T-helper 1 cell treated with Interleukin-12 subunit alpha and Interleukin-12 subunit beta and Interleukin-4 antibody, amounts not matched to agents 30 μg/mL and 1 μg/mL, for 36 hours (primary cell): ENCODE data around the gene FBXL19.
"Not testable (repeated sequence)": the region's sequence is repeated elsewhere in the genome, so short reads cannot be mapped to it uniquely, and the experiment has no call there.

Experiments used
- H3K27ac Mint-ChIP-seq: one replicate; pipeline ENCODE4 v1.8.0; 2021; ENCODE audit warnings: mild to moderate bottlenecking, mixed read lengths
- H3K27me3 Mint-ChIP-seq: one replicate; pipeline ENCODE4 v1.8.0; 2021; ENCODE audit warnings: low read depth, mixed read lengths
- H3K36me3 Mint-ChIP-seq: one replicate; pipeline ENCODE4 v1.8.0; 2021; ENCODE audit warnings: low read depth, mixed read lengths
- H3K4me1 Mint-ChIP-seq: one replicate; pipeline ENCODE4 v1.8.0; 2021; ENCODE audit warnings: low read depth, mixed read lengths
- H3K4me3 Mint-ChIP-seq: one replicate; pipeline ENCODE4 v1.8.0; 2021; ENCODE audit warnings: mild to moderate bottlenecking, moderate library complexity, mixed read lengths
- H3K9me3 Mint-ChIP-seq: one replicate; pipeline ENCODE4 v1.8.0; 2021; ENCODE audit warnings: mixed read lengths

The FBXL19 gene

DNA sequence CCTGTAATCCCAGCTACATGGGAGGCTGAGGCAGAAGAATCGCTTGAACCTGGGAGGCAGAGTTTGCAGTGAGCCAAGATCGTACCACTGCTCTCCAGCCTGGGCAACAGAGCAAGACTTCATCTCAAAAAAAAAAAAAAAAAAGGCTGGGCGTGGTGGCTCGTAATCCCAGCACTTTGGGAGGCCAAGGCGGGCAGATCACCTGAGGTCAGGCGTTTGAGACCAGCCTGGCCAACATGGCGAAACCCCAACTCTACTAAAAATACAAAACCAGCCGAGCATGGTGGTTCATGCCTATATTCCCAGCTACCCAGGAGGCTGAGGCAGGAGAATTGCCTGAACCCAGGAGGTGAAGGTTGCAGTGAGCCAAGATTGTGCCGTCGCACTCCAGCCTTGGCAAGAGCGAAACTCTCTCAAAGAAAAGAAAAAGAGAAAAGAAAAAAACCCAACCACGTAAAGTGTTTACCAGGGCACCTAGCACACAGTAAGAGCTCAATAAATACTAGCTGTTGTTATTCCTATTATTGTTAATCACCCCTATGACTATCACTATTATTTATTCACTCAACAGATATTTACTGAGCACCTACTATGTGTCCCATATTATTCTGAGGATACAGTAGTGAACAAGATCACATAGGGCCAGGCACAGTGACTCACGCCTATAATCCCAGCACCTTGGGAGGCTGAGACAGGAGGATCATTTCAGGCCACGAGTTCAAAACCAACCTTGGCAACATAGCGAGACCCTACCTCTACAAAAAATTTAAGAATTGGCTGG, 32.1 kb upstream of the FBXL19 start:
- not testable (repeated sequence) for H3K9me3 Mint-ChIP-seq, H3K27ac Mint-ChIP-seq, H3K27me3 Mint-ChIP-seq, H3K4me3 Mint-ChIP-seq
- peaks cover 34% of the 10 kb centered on the region for H3K4me1 Mint-ChIP-seq
- H3K36me3 Mint-ChIP-seq = peaks cover 16% of the 10 kb centered on the region

DNA sequence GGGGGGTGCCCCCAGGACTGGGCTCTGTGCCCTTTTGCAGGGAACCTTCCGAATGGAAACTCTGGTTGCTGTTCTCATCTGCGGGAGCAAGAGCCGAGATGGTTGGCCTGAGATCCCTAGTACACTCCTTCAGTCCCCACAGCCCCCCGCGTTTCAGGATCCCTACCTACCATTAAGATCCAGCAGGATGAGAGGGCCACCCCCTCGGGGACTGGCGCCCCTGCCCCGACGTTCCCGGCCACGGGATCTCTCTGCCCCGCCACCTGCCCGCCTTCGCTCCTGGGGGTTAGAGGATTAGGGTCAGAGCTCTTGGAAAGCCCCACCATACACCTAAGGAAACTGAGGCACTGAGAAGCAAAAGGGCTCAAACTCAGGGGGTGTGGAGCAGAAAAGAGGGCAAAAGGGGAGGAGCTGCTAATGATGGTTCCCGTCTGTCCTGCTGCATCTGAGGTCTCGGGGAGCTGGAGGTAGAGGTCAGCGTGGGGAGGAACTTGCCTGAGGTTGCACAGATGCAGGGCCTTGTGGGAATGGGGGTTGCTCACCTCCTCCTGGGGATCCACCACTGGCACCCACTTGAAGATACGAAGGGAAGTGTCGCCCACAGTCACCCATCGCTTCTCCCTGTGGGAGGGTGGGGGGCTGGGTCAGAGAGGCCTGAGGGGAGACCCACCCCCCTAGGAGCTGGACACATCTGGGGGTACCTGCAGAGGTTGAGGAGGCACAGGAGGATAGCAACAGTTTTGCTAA, 30.5 kb upstream of the FBXL19 start:
- Mint-ChIP-seq H3K4me3 (peak overlapping the region; percentile 89), H3K36me3 (peaks cover 13% of the 10 kb centered on the region), H3K27ac (peak overlapping the region; percentile 85), H3K27me3 (no peaks in the 10 kb centered on the region), H3K4me1 (peaks cover 38% of the 10 kb centered on the region), H3K9me3 (no peaks in the 10 kb centered on the region)

DNA sequence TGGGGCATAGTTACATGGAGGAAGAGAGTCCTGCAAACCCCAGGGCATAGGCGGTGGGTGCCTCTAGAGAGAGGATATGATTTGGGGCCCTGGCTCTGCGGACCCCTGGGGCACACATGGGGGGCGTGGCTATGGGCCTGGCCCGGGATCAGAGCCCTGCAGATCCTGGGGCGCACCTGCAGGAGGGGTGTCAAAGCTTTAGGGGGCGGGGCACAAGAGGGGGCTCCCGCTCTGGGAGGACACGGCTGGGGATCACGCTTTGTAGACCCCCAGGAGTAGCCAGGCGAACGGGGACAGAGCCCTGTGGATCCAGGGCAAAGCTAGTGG, 30.0 kb upstream of the FBXL19 start:
- H3K27ac Mint-ChIP-seq = peak overlapping the region; percentile 85
- H3K9me3 Mint-ChIP-seq = no peaks in the 10 kb centered on the region
- H3K27me3 Mint-ChIP-seq = no peaks in the 10 kb centered on the region

DNA sequence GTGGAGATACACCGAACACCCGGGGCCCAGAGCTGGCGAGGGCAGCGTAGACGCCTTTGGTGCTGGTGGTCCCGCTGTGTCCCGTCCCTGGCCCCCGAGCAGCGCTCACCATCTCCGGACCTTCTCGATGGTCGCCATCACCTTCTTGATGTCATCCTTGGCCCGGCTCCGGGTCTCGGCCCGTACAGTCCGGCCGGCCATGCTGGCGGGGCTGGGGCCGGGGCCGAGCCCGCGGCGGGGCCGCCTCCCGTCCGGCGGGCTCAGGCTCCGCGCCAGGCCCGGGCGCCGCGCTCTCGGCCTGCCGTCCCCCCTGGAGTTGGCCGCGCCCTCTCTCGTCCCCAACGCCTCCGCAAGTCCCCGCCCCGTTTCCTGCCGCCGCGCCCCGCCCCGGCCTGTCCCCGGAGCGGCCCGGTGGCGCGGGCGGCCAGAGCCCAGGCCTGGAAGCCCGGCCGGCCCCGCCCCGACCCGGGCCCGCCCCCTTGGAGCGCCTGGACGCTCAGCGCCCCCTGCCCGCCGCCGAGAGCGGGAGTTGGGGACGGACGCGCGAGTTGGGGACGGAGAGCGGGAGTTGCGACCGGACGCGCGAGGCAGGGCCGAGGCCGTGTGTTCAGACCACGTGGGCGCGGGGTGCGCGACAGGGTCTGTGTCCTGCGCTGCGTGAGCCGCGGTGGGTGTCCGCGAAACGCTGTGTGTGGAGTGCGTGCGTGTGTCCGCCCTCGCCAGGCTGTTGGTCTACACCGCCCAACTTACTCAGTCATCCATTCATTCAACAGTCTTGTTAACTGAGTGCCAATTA, 29.4 kb upstream of the FBXL19 start, which contains the start of gene BCL7C:
TSS of gene BCL7C (minus strand) at position 334 of the 796 bp plus-strand sequence. CDS start at position 201, 133 bp downstream.
- peak within 1 kb of the TSS; percentile 89 for H3K4me3 Mint-ChIP-seq
- H3K9me3 Mint-ChIP-seq = no peaks in the 10 kb centered on the region
- H3K36me3 Mint-ChIP-seq = peaks cover 8% of the 10 kb centered on the region
- no peaks in the 10 kb centered on the region for H3K27me3 Mint-ChIP-seq
- H3K27ac Mint-ChIP-seq = peak within 1 kb of the TSS; percentile 85
- peaks cover 38% of the 10 kb centered on the region for H3K4me1 Mint-ChIP-seq

More for the DNA sequence above, 30.0 kb upstream of the FBXL19 start:
- Mint-ChIP-seq H3K4me1 (peaks cover 38% of the 10 kb centered on the region), H3K4me3 (peak overlapping the region; percentile 89), H3K36me3 (peaks cover 13% of the 10 kb centered on the region)

DNA sequence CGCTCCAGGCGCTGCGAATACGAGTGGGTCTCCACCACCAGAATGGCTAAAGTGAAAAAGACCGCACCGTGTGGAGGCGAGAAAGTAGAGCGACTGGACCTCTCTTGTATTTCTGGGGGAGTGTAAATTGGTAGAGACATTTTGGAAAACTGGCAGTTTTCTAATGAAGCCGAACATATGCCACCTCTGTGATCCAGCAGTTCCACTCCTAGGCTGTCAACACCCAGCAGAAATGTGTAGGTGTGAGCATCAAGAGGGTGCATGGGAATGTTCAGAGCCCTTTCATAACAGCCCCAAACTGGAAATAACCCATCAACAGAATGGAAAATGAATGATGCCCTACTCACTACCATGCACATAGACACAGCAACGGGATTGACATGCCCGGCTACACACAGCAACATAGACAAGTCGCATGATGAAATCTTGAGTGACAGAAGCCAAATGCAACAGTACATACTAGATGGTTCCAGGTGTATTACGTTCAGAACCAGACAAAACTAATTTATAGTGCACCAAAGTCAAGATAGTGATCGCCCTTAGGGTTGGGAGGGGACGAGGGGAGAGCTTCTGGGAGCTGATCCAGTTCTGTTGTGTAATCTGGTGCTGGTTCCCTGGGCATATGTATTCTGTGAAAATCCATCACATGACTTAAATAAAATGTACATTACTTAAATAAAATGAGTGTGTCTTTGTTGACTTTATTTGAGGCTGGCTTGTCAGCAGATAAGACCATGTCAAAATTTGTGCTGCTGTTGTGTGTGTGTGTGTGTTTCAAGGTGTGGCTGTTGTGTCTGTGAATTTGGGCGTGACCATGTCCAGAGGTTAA, 28.6 kb upstream of the FBXL19 start:
- peaks cover 4% of the 10 kb centered on the region for H3K36me3 Mint-ChIP-seq
- peak overlapping the region; percentile 71 for H3K4me3 Mint-ChIP-seq
- peak overlapping the region; percentile 72 for H3K27ac Mint-ChIP-seq
- no peaks in the 10 kb centered on the region for H3K27me3 Mint-ChIP-seq
- no peaks in the 10 kb centered on the region for H3K9me3 Mint-ChIP-seq
- H3K4me1 Mint-ChIP-seq = peaks cover 37% of the 10 kb centered on the region

DNA sequence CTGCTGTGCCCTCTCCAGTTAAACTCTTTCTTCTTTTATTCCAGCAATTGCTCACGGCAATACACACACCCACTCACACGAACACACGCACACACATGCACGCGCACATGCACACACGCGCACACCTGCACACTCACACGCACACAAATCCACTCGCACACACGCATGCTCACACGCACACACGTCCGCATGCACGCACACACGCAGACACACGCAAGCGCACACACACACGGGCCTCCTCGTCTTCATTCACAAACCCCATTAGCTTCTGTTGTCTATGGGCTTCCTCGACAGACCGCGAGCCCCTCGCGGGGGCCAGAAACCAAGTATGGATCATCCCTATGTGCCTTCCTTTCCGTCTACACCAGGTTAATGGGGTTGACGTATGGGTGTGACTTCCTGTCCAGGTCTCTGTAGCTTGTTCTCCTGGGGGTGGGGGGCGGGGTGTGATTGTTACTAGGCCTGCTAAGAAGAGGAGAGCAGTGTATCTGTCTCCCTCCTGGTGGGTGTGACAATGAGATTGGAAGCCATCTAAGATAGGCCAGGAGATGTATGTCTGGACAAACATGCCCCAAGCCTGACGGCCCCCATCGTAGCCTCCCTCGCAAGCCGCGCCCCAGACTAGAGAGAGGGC, 27.6 kb upstream of the FBXL19 start:
- no peaks in the 10 kb centered on the region for H3K27me3 Mint-ChIP-seq
- peaks cover 37% of the 10 kb centered on the region for H3K4me1 Mint-ChIP-seq
- H3K4me3 Mint-ChIP-seq = peak overlapping the region; percentile 41
- H3K36me3 Mint-ChIP-seq = peaks cover 2% of the 10 kb centered on the region
- H3K9me3 Mint-ChIP-seq = no peaks in the 10 kb centered on the region
- peak overlapping the region; percentile 56 for H3K27ac Mint-ChIP-seq

DNA sequence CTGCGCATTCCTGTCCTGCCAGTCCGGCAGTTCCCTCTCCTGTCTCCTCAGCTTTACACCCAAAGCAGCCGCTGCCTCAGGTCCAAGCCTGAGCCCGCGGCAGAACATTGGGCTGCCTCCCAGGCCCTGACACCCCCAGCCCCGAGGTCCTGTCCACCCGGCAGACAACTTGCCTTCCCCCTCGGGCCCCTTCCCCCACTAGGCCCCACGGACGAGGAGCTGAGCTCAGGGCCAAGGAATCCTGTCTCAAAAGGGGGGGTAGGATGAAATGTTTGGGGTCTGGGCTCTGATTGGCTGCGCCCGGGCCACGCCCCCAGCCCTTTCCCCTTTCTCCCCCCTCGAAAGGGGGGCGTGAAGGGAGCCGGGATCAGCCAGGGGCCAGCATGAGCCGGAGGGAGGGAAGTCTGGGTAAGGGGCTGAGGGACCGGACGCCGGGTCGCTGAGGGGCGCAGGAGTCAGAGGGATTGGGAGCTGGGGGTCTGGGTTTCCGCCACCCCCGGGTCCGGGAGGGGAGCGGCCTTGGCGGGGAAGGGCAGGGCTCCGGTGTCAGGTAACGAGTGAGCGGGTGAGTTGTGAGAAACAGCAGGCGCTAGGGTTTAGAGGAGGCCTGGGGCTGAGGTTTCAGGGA, 27.0 kb upstream of the FBXL19 start, which contains the start of gene CTF1:
TSS of gene CTF1 (plus strand) at position 354 of the 628 bp plus-strand sequence. CDS start at position 384, 30 bp downstream.
- H3K27ac Mint-ChIP-seq = peak within 1 kb of the TSS; percentile 80
- peak within 1 kb of the TSS; percentile 67 for H3K4me3 Mint-ChIP-seq
- H3K4me1 Mint-ChIP-seq = peaks cover 43% of the 10 kb centered on the region
- H3K36me3 Mint-ChIP-seq = peaks cover 2% of the 10 kb centered on the region
- H3K9me3 Mint-ChIP-seq = no peaks in the 10 kb centered on the region
- H3K27me3 Mint-ChIP-seq = no peaks in the 10 kb centered on the region

DNA sequence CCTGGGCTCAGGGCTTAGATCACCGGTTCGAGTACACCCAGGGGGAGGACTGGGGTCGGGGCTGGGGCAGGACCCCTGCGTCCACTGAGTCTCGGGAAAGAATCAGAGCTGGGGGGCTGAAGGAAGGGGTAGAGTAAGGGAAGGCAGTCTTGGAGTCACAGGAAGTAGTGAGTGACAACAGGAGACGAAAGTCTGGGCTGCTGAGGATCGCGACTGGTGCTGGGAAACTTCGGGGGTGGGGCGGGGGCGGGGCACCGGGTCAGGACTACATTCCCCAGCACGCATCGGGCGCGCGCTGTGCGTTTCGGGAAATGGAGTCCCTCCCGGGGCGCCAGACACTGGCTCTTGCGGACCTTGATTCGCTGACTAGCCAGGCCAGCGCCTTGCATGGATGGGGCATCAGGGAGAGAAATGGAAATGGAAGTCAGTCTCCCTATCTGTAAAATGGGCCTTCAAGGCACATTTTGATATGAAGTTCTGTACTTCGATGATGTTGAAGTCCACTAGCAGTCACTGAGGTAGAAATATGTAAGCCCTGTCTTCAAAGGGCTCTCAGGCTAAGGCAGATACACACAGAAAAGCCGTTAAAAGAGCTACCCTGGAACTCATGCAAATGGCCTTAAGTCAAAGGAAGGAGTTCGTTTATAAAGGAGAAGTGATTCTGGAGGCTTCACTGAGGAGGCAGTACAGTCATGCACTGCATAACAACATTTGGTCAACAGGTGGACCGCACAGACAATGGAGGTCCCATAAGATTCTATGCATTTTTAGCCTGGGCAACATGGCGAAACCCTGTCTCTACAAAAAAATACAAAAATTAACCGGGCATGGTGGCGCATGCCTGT, 26.3 kb upstream of the FBXL19 start:
- no peaks in the 10 kb centered on the region for H3K27me3 Mint-ChIP-seq
- H3K4me3 Mint-ChIP-seq = peak overlapping the region; percentile 67
- H3K4me1 Mint-ChIP-seq = peaks cover 43% of the 10 kb centered on the region
- no peaks in the 10 kb centered on the region for H3K36me3 Mint-ChIP-seq
- H3K9me3 Mint-ChIP-seq = no peaks in the 10 kb centered on the region
- peak overlapping the region; percentile 80 for H3K27ac Mint-ChIP-seq

DNA sequence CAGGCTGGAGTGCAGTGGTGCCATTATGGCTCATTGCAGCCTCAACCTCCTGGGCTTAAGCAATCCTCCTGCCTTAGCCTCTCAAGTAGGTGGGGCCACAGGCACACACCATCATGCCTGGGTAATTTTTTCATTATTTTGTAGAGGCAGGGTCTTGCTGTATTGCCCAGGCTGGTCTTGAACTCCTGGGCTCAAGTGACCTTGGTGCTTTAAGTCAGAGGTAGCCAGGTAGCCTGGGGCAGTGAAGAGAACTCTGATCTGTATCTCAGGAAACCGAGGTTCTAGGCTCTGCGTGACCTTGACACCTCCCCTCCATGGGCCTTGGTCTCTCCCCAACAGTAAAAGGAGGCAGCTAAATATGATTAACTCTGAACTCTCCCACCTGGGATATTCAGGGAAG, 23.6 kb upstream of the FBXL19 start:
- Mint-ChIP-seq H3K27me3 (no peaks in the 10 kb centered on the region), H3K27ac (no peak overlapping the region), H3K4me3 (no peak overlapping the region), H3K36me3 (peaks cover 4% of the 10 kb centered on the region), H3K9me3 (peaks cover 4% of the 10 kb centered on the region), H3K4me1 (peaks cover 40% of the 10 kb centered on the region)

DNA sequence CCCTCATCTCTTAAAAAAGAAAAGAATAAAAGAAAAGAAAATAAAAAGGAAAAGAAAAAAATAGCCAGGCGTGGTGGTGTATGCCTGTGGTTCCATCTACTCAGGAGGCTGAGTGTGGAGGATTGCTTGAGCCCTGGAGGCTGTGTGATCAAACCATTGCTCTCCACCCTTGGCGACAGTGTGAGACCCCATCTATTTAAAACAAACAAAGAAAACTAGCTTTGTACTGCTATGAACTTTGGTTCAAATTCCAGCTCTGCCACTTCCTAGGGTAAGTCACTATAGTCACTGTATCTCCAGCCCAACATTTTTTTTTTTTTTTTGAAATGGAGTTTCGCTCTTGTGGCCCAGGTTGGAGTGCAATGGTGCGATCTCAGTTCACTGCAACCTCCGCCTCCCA, 22.8 kb upstream of the FBXL19 start:
- H3K4me1 Mint-ChIP-seq = peaks cover 34% of the 10 kb centered on the region
- peaks cover 4% of the 10 kb centered on the region for H3K36me3 Mint-ChIP-seq

DNA sequence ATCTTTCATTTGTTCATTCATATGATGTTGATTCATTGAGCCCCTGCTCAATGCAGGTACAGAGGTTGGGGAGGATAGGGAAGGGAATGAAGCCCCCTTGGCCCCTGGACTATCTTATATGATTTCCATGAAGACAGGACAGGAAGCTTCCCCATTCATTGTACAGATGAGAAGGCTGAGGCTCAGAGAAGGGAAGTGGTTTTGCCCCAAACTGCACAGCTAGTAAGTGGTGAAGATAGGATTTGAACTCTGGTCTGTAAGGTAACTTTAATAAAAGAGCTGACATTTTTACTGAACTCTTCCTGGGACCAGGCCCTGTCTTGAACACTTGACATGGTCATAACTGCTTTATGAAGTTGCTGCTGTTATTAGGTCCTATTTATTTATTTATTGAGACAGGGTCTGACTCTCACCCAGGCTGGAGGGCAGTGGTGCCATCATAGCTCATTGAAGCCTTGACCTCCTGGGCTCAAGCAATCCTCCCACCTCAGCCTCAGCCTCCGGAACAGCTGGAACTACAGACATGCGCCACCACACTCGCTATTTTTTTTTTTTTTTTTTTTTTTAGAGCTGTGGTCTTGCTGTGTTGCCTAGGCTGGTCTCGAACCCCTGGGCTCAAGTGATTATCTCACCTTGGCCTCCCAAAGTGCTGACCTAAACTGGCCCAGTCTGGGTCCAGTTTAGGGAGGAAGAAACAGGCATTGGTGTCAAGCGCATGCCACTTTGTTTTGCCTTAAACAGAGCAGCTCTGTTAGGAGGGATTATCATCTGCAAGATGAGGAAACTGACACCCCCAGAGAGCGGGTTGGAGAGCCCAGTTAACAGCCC, 22.0 kb upstream of the FBXL19 start:
- H3K4me1 Mint-ChIP-seq = peaks cover 28% of the 10 kb centered on the region
- H3K36me3 Mint-ChIP-seq = peaks cover 4% of the 10 kb centered on the region
- H3K27ac Mint-ChIP-seq = peak overlapping the region; percentile 68
- peaks cover 4% of the 10 kb centered on the region for H3K9me3 Mint-ChIP-seq
- peak overlapping the region; percentile 39 for H3K4me3 Mint-ChIP-seq
- no peaks in the 10 kb centered on the region for H3K27me3 Mint-ChIP-seq

More for the DNA sequence above, 22.8 kb upstream of the FBXL19 start:
- H3K27ac Mint-ChIP-seq = peak overlapping the region; percentile 68
- no peaks in the 10 kb centered on the region for H3K27me3 Mint-ChIP-seq
- H3K4me3 Mint-ChIP-seq = no peak overlapping the region
- H3K9me3 Mint-ChIP-seq = peaks cover 4% of the 10 kb centered on the region
